HG03439 (cell line): Measurements from ENCODE around the gene RBM17.
"Not testable (repeated sequence)": the region's sequence is repeated elsewhere in the genome, so short reads cannot be mapped to it uniquely, and the experiment has no call there.

Experiments
- ATAC-seq: cut with Tn5 transposase; IDR thresholded peaks from one replicate; pipeline ENCODE4 v1.9.1; 2021; ENCODE audit warnings: mild to moderate bottlenecking, moderate library complexity; ENCODE audit not compliant: unreplicated experiment

RBM17 gene

DNA sequence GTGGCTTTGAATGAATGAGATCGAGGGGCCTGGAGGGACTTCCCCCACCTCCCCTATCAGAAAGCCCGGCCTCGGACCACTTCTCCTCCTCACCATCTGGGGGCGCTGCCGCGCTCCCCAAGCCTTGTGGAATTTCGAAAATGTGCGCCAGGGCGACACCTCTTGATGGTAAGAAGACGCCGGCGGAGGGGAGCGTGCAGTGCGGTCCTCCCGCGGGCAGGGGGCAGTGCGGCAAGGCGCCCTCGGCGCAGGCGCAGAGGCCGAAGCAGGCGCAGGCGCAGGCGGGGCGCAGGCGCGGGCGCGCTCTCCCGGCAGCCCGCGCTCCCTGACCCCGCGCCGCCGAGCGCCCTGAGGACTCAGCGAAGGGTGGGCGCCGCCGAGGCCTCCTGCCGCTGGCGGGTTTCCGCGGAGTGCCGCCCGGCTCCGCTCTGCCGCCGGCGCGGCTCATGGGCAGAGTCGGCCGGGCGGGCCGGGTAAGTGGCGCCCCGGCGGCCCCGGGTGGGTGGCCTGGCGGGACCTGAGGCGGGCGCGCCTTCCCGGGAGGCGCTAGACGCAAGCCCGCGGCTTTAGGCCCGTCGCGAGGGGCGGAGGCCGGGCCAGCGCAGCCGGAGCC, at the start of gene RBM17:
Gene RBM17, plus strand, starts transcription at position 314 of the 613 bp plus-strand sequence. CDS start 8,032 bp downstream, outside the sequence.
- peak; percentile 89 for ATAC-seq

DNA sequence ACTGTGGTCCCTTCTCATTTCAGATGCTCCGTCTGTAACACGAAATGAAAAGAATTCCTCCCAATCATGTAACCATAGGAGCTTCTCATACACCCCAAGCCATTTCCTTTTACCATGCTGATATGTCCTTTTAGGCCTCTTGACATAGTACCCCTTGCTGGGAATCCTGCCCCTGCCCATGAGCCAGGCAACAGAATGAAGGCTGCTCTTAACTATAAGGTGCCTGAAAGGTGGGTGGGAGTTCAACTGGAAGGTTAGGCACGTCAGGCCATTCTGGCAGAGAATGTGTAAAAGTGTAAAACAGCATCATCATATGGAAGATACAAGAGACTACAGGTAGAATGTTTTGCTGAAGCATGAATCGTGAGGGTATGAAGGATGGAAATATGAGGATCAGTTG, 49.1 kb upstream of the RBM17 start:
- ATAC-seq = no peak

GRCh38 chr10:6040205-6040604, 48.6 kb upstream of the RBM17 start:
- ATAC-seq = no peak

GRCh38 chr10:6043377-6043776, 45.5 kb upstream of the RBM17 start:
- not testable (repeated sequence) for ATAC-seq

DNA sequence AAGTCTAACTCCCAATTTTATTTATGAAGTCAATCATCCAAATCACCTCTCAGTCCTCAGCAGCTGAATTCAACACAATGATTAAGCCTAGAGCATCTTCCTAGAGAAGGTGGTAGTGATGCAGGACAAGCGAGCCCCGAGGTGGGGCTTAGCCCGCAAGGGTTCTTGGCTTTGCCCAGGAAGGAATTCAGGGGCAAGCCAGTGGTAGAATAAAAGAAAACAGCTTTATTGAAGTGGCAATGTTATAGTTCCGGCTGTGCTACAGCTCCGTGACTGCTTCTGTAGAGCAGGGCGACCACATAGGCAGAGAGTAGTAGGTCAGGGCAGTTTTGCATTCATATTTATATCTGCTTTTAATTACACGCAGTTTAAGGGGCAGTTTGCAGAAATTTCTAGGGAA, 44.8 kb upstream of the RBM17 start:
- no peak for ATAC-seq

DNA sequence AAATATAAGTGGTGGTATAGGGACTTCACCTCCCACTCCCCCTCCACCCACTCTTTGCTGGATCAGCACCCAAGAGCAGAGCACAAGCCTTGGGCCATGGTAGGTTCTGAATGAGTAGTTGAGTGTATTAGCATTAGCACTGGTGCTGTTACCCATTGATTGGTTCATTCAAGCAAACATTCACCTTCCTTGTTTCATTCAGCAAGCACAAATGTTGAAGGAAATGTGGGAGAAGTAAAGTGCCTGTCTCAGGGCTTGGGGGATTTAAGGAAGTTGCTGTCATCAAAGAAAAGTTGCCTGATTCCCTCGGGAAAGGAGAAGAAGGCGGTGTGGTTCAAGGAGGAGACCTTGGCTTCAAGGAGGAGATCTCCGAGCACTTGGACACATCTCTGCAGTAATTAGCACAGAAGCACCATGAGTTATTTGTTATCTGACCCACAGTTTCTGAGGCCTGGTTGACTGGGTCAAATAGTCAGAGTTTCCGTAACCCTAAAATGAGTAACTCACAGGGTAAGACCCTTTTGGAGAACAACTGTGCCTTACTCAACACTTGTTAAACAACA, 44.0 kb upstream of the RBM17 start:
- ATAC-seq = no peak

DNA sequence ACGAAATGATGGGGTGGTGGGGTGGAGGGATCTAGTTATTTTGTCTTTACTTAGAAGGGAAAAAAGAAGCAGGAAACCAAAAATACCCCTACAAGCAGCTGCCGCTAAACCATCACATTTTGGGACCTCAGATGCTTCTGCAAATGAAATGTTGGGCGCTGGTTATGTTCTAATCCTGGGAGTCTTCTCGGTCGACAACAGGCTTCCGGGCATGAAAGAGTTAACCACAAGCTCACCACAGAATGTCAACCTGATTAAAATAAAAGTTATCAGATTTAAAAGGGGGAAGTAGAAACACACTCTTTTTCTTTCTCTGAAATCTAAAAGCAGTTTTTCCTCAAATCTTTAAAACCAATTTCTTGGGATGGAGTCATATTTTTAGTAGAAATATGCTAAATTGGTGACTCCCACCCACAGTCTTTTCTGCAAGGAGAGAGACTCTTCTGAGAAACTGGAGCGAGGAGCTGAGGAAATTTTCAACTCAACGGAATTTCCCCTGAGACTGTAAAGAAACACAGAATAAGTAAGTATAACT, 43.5 kb upstream of the RBM17 start:
- no peak for ATAC-seq

GRCh38 chr10:6045878-6046772, 42.7 kb upstream of the RBM17 start:
- no peak for ATAC-seq

DNA sequence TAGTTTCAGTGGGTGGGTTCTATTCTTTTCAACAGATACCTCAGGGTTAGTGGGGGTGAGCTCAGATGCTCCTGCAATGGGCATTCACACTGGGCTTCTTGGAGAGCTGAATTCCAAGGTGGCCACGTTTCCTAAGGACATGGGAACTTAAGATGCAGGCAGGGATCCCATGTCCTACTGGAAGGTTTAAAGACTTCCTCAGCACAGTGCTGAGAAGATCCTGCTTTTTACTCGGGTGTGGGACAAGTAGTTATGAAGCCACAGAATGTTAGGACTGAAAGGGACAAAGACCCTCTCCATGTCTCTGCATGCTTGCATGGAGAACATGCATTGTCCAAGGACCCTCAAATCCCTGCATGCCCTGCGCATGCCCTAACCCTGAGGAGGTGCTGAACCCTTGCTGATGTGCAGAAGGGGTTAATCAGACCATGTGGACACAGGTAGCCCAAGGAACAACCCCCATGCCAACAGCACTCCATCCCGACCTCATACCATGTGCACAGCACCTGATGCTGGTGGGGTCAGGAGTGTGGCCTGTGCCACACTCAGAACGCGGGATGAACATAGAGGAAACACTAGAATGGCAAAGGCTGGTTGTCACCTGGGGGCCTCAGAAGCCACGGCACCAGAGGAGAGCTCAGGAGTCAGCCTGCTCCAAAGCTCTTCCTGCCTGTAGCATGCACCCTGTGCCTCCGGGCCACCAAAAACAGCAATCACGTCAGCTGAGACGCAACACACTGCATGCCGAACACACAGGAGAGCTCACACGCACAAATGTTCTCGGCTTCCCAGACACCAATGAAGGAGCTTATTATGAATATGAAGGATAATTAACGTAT, 41.8 kb upstream of the RBM17 start:
- ATAC-seq = no peak

GRCh38 chr10:6047847-6048246, 41.0 kb upstream of the RBM17 start:
- no peak for ATAC-seq

DNA sequence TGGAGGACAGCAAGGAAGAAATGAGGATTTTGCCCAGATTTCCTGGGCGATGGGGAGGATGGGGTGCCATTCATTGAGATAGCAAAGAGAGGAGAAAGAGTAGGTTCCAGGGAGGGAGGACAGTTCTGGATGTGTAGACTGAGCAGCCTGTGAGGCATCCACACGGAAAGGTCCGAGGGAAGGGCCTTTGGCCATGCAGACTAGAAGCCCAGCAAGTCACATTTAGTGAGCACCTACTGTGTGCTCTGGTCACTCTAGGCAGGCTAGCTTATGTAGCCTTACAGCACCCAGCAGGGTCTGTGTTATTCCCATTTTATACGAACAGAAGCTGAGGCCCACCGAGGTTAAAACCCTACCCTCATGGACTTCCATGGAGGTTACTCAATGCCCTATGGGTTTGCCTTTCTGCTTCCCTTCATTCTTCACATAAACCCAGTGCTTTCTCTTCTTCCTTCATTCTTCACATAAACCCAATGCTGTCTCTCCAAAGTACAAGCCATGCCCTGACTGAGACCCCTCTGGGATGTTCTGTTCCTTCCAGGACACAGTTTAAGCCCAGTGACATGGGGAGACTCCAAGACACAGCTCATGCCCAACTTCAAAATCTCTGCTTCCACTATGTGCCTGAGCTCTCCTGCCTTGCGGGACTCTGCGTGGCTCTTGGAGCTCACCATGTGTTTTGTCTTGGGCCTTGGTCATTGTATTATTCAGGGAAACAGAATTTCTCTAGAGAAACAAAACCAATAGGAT, 40.4 kb upstream of the RBM17 start:
- no peak for ATAC-seq

DNA sequence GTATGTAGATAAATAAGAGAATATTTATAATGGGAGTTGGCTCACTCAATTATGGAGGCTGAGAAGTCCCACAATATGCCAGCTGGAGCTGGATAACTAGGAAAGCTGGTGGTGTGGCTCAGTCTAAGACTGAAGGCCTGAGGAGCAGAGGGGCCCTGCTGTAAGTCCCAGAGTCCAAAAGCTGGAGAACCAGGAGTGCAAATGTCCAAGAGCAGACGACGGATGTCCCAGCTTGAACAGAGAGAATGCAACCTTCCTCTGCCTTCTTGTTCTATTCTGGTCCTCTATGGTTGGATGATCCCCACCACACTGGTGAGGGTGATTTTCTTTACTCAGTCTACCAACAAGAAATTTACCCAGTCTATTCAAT, 39.8 kb upstream of the RBM17 start:
- ATAC-seq = no peak

GRCh38 chr10:6050801-6051445, 37.9 kb upstream of the RBM17 start:
- peak; percentile 67 for ATAC-seq

DNA sequence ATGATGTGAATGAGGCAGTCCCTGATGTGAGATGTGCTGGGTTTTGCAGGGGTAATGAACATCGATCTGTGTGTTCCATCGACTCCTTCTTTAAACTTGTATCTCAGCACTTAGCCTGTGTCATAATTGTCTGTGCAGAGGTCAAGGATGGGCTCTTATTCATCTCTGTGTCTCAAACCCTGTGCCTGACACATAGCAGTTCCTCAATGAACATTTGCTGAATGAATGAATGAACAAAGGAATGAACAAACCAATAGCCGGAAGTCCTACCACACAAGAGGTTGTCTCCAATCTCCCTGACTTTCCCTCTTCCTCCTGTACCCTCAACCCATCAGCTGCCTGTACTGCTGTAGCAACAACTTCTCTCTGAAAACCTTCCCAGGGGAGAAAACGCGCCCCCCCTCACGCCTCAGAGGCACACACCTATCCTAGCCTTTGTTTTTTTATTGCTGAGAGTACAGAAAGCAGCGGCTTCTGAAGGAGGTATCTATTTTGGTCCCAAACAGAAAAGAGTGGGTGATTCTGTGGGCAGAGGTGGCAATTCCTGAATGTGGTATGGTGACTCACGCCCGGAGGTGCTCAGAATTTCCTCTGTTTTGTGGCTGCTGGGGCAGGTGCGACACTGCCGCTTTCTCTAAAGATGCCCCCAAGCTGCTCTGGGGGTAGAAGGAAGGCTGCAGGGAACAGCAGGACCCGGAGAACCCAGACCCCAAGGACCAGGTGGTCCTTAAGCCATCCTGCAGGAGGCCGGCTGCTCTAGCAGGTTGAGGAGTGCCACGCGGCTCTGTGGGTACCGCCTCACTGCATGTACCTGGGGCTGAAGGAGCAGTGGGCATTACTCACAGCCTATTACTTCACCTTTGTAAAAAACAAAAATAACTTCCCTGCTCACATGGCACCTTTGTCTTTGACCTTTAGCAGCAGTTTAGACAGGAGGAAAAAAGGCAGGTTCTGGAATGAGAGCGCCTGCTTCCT, 36.3 kb upstream of the RBM17 start:
- peak; percentile 36 for ATAC-seq

- no peak for ATAC-seq
Observed at GRCh38 chr10:6053303-6053702, 35.5 kb upstream of the RBM17 start.

- ATAC-seq = no peak
Observed at GRCh38 chr10:6053816-6054631, 34.8 kb upstream of the RBM17 start.

DNA sequence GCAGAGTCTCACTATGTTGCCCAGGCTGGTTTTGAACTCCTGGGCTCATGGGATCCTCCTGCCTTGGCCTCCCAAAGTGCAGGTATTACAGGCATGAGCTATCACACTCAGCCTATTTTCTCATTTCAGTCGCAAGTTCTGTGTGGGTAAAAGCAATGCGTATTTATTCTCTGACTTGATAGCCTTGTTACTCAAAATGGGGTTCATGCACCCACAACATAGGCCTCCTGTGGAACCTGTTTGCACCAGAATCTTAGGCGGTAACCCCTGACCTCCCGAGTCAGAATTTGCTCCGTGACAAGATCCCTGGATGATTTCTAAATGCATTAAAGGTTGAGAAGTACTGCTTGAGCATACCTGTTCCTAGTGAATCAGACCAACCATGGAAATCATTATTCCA, 34.0 kb upstream of the RBM17 start:
- ATAC-seq = no peak

- no peak for ATAC-seq
Observed at GRCh38 chr10:6055929-6056328, 32.9 kb upstream of the RBM17 start.
